Endometrium (tissue), 2 donors: ENCODE measurements around the gene KCNK2.
"Not testable (repeated sequence)": the region's sequence is repeated elsewhere in the genome, so short reads cannot be mapped to it uniquely, and the experiment has no call there.

Experiments used
- FAIRE-seq: peaks from 2 replicates; lab custom pipeline; 2012; peaks lifted over from hg19 to GRCh38; lab: Jason Lieb, UNC
- donor health status: control.
- donor health status: control.

Gene KCNK2

GRCh38 chr1:215156232-215156631 is 73.7 kb downstream of the KCNK2 start:
- FAIRE-seq: no peak

GRCh38 chr1:215160351-215160750 is 77.8 kb downstream of the KCNK2 start:
- FAIRE-seq: no peak

- not testable (repeated sequence) for FAIRE-seq
Measured at GRCh38 chr1:215163144-215163543, 80.6 kb downstream of the KCNK2 start.

GRCh38 chr1:215166886-215167285 is 84.3 kb downstream of the KCNK2 start:
- no peak for FAIRE-seq

- FAIRE-seq: no peak
Measured at GRCh38 chr1:215181518-215181917, 99.0 kb downstream of the KCNK2 start.

- FAIRE-seq: no peak
Measured at GRCh38 chr1:215185067-215185620, 102.6 kb downstream of the KCNK2 start.

- FAIRE-seq: no peak
Measured at GRCh38 chr1:215188302-215188950, 105.9 kb downstream of the KCNK2 start.

GRCh38 chr1:215192306-215192705 is 109.8 kb downstream of the KCNK2 start:
- no peak for FAIRE-seq

GRCh38 chr1:215198021-215198420 is 115.5 kb downstream of the KCNK2 start:
- FAIRE-seq: no peak

- no peak for FAIRE-seq
Measured at GRCh38 chr1:215200121-215200520, 117.6 kb downstream of the KCNK2 start.

GRCh38 chr1:215201283-215201682 is 118.7 kb downstream of the KCNK2 start:
- no peak for FAIRE-seq

GRCh38 chr1:215202868-215203267 is 120.3 kb downstream of the KCNK2 start:
- FAIRE-seq: no peak

- FAIRE-seq: no peak
Measured at GRCh38 chr1:215210167-215210566, 127.6 kb downstream of the KCNK2 start.

- no peak for FAIRE-seq
Measured at GRCh38 chr1:215215846-215216245, 133.3 kb downstream of the KCNK2 start.

- no peak for FAIRE-seq
Measured at GRCh38 chr1:215219372-215219771, 136.8 kb downstream of the KCNK2 start.

- no peak for FAIRE-seq
Measured at GRCh38 chr1:215220346-215220745, 137.8 kb downstream of the KCNK2 start.

- no peak for FAIRE-seq
Measured at GRCh38 chr1:215226757-215227156, 144.2 kb downstream of the KCNK2 start.

- no peak for FAIRE-seq
Measured at GRCh38 chr1:215228193-215228592, 145.7 kb downstream of the KCNK2 start.

- no peak for FAIRE-seq
Measured at GRCh38 chr1:215241451-215241850, 158.9 kb downstream of the KCNK2 start.

- FAIRE-seq: no peak
Measured at GRCh38 chr1:215243345-215244054, 161.0 kb downstream of the KCNK2 start.

GRCh38 chr1:215250913-215251312 is 168.4 kb downstream of the KCNK2 start:
- no peak for FAIRE-seq

GRCh38 chr1:215251428-215251827 is 168.9 kb downstream of the KCNK2 start:
- FAIRE-seq: no peak

GRCh38 chr1:215252164-215252563 is 169.6 kb downstream of the KCNK2 start:
- no peak for FAIRE-seq
